Middle frontal gyrus (tissue), 1 donor: ENCODE data around the gene TFIP11.

Experiments used
- DNase-seq: peaks from one replicate; pipeline ENCODE4 v3.0.0-alpha.2; 2015; ENCODE audit warnings: low spot score; ENCODE audit errors: extremely low spot score

TFIP11 gene

GRCh38 chr22:26512149-26512793 lies at the start of gene TFIP11:
TFIP11 (minus strand) TSS chr22:26512473; CDS start chr22:26510272, 2,201 bp downstream.
- DNase-seq, result peak; percentile 90

- DNase-seq, result no peak
Measured at GRCh38 chr22:26561756-26562417, 49.6 kb upstream of the TFIP11 start.

DNA sequence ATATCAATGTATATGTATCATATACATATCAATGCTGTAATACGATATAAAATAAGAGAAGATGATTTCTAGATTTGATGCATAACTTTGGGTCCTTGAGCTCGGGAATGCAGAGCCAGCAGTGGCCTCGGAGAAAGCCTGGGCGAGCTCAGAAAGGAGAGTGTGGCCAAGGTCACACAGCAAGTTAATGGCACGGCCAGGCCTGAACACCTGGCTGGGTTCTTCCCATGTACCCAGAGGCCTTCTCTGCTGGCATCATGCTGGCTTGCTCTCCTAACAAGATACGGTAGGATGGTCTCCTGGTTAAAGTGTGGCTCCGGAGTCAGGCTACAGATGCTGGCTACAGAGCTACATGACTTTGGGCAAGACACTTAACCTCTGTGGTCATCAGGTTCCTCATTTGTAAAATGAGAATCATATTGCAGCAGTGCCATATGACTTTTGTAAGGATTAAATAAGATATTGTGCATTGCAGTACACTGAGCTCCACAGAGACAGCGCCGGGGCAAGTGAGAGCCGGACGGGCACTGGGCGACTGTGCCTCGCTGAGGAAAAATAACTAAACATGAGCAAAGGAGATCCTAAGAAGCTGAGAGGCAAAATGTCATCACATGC lies 47.8 kb upstream of the TFIP11 start:
- no peak for DNase-seq

DNA sequence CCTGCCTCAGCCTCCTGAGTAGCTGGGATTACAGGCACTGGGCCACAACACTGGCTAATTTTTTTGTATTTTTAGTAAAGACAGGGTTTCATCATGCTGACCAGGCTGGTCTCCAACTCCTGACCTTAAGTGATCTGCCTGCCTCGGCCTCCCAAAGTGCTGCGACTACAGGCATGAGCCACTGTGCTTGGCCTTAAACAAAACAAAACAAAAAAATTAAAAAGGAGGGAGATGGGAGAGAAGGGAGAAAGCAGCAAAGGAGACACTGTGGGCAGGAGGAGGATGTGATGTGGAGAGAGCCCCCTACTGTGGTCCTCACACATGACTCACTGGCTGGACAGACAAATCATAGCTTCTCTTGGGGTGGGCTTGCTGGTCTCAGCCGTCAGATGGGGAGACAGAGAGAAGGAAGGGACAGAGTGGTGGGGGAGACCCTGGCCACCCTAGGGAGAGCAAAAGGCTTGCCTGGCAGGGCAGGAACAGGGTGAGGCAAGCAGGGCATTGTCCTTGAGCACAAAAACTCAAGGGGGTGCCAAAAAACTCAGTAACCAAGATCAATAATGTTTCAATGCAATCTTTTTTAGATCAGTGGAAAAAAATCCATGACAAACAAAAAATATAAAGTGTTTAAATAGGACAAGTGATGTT lies 46.1 kb upstream of the TFIP11 start:
- DNase-seq, result no peak

DNA sequence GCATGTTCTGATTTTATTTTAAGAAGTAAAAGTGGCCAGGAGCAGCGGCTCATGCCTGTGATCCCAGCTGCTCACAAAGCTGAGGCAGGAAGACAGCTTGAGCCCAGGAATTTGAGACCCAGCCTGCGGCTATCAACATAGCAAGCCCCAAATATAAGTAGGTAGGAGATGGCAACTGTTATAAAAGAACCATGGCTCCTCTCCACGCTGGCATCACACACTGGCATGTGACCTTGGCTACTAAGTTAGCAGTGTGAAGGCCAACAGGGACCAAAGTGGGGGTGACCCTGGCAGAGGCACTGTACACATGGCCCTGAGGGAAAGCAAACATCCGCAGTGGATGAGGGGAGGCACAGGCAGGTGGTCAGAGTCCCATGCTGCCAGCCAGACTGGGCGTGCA lies 44.6 kb upstream of the TFIP11 start:
- no peak for DNase-seq

DNA sequence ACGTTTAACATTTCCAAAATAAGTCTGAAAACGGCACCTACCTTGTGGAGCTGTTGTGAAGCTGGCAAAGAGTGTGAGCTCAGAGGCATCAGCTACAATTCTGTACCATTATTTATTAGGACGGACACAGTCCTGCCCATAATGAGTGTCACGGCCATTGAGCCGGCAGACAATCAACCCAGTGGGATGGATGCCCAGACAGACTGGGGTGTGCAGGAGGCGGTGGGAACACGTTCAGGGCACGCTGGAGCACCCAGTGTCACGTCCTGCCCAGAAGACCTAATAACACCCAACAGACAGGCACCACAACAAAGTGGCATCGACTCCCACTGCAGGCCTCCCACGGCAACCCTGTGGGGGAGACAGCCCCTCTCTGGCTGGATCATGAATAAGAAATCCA lies 43.2 kb upstream of the TFIP11 start:
- DNase-seq, result no peak

GRCh38 chr22:26554956-26555355 lies 42.7 kb upstream of the TFIP11 start:
- DNase-seq, result no peak

DNA sequence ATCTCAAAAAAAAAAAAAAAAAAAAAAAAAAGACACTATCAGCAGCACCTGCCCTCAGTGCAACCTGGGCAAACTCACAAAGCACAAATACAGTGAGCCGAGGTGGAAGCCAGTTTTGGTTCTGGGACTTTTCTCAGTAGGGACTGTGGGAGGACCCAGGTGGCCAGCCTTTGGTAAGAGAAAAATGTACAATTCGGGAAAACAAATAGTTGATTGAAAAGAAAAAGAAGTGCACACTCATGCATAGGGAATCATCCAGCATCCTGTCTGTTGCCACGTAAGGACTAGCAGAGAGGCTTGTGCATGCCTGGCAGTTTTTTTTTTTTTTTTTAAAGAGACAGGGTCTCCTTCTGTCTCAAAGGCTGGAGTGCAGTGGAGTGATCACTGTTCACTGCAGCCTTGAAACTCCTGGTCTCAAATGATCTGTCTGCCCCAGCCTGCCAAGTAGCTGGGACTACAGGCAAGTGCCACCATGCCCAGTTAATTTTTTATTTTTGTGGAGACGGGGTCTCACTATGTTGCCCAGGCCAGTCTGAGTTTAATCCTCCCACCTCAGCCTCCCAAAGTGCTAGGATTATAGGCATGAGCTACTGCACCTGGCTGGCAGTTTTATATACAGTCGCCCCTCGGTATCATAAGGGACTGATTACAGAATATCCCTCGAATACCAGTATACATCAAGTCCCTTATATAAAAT lies 40.9 kb upstream of the TFIP11 start:
- DNase-seq, result no peak

- DNase-seq, result no peak
Measured at GRCh38 chr22:26552466-26552865, 40.2 kb upstream of the TFIP11 start.

- no peak for DNase-seq
Measured at GRCh38 chr22:26551568-26551967, 39.3 kb upstream of the TFIP11 start.

DNA sequence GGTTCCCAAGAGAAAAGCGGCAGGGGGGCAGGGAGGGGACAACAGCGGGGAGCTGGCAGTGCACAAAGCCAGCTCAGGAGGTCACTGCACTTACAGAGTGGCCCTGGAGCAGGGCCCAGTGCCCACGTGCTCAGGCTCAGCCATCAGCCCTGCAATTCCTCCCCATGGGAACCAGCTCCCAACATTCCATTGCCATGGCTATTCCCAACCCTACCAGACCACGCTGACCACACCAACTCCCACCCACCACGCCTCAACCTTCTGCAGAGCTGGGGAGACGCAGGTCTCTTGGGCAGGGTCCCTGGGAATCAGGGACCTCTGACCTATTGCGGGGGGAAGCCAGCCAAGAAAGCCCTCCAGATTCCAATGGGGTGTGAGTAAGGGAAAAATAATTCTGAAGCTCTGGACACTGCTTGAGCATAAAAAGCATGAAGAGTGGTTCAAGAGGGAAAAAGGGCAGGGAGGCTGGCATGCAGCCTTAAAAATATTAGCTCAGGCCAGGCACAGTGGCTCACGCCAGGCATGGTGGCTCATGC lies 38.3 kb upstream of the TFIP11 start:
- no peak for DNase-seq

- no peak for DNase-seq
Measured at GRCh38 chr22:26549902-26550497, 37.7 kb upstream of the TFIP11 start.

GRCh38 chr22:26548984-26549383 lies 36.7 kb upstream of the TFIP11 start:
- no peak for DNase-seq

DNA sequence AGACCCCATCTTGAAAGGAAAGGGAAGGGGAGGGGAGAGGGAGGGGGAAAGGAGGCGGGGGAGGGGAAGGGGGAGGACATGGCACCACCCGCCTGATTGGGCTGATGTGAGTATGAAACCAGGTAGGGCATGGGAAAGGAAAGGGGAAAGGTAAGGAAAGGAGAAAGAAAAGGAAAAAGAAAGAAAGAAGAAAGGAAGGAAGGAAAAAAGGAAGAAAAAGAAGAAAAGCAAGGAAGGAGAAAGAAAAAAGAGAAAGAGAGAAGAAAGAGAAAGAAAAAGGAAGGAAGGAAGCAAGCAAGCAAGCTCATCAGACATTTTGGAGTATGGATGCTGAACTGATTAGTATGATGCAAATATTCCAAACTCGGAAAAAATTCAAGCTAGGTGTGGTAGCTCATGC lies 36.0 kb upstream of the TFIP11 start:
- DNase-seq, result no peak

DNA sequence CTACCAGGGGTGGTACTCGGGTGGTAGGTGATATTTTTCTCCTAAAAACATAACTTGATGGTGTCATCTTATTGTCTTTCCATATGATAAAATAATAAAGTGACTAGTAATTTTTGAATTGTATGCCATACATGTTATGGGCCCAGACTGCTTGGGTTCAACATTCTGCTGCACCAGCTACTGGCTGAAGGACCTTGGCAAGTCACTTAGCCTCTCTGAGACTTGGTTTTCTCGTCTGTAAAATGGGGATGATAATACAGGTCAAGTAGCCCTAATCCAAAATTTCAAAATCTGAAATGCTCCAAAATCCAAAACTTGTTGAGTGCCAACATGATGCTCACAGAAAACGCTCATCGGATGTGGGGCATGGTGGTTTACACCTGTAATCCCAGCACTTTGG lies 35.6 kb upstream of the TFIP11 start:
- no peak for DNase-seq

- no peak for DNase-seq
Measured at GRCh38 chr22:26547426-26547825, 35.2 kb upstream of the TFIP11 start.

GRCh38 chr22:26546282-26546681 lies 34.0 kb upstream of the TFIP11 start:
- no peak for DNase-seq

DNA sequence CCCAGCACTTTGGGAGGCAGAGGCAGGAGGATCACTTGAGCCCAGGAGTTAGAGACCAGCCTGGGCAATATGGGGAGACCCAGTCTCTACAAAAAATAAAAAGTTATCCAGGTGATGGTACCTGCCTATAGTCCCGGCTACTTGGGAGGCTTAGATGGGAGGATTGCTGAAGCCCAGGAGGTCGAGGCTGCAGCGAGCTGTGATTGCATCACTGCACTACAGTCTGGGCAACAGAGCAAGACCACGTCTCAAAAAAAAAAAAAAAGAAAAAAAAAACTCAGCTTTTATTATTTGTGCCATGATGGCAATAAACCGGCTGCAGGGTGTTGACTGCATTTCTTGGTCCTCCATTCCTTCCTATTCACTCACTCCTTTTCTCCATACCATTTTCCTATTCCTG lies 33.6 kb upstream of the TFIP11 start:
- no peak for DNase-seq

GRCh38 chr22:26545385-26545784 lies 33.1 kb upstream of the TFIP11 start:
- DNase-seq, result no peak

DNA sequence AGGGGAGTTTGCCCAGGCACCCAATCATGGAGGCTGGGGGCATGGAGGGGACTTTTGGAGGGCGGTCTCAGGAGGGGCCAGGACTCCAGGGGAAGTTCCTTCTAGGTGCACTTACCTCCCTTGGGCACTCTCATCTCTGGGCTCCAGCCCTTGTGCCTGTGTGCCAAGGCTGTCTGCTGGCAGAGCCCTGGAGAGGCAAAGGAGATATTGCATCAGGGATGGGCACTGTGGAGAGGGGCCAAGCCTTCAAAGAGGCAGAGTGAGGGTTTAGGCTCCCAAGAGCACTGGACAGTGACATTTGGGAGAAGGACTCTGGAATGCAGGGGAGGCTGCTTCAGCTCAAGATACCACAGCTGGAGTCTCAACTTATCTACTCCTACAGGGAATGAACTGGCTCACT lies 32.2 kb upstream of the TFIP11 start:
- no peak for DNase-seq

- no peak for DNase-seq
Measured at GRCh38 chr22:26542831-26543230, 30.6 kb upstream of the TFIP11 start.
